GM21367 (cell line): ENCODE measurements around the gene NXPE3.
A peak's percentile ranks its signal among the peaks of the same experiment; 100 is the strongest.
"Not testable (repeated sequence)": the region's sequence is repeated elsewhere in the genome, so short reads cannot be mapped to it uniquely, and the experiment has no call there.

Source experiments
- ATAC-seq: cut with Tn5 transposase; IDR thresholded peaks from one replicate; pipeline ENCODE4 v1.9.1; 2021; ENCODE audit not compliant: unreplicated experiment

NXPE3 gene

GRCh38 chr3:101851072-101851770 lies 72.2 kb downstream of the NXPE3 start:
- ATAC-seq = no peak

- ATAC-seq = no peak
Measured at GRCh38 chr3:101851850-101852714, 73.1 kb downstream of the NXPE3 start.

DNA sequence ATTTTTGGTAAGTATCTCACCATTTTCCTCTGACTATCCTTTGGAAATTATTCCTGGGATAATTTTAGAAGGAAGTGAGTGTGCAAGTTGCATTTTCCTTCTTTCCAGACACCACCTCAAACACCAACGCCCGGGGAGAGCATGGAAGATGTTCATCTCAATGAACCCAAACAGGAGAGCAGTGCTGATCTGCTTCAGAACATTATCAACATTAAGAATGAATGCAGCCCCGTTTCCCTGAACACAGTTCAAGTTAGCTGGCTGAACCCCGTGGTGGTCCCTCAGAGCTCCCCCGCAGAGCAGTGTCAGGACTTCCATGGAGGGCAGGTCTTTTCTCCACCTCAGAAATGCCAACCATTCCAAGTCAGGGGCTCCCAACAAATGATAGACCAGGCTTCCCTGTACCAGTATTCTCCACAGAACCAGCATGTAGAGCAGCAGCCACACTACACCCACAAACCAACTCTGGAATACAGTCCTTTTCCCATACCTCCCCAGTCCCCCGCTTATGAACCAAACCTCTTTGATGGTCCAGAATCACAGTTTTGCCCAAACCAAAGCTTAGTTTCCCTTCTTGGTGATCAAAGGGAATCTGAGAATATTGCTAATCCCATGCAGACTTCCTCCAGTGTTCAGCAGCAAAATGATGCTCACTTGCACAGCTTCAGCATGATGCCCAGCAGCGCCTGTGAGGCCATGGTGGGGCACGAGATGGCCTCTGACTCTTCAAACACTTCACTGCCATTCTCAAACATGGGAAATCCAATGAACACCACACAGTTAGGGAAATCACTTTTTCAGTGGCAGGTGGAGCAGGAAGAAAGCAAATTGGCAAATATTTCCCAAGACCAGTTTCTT lies 74.2 kb downstream of the NXPE3 start:
- no peak for ATAC-seq

GRCh38 chr3:101853982-101854381 lies 75.0 kb downstream of the NXPE3 start:
- ATAC-seq = no peak

GRCh38 chr3:101854608-101855304 lies 75.7 kb downstream of the NXPE3 start:
- ATAC-seq = no peak

GRCh38 chr3:101857301-101857741 lies 78.3 kb downstream of the NXPE3 start:
- no peak for ATAC-seq

DNA sequence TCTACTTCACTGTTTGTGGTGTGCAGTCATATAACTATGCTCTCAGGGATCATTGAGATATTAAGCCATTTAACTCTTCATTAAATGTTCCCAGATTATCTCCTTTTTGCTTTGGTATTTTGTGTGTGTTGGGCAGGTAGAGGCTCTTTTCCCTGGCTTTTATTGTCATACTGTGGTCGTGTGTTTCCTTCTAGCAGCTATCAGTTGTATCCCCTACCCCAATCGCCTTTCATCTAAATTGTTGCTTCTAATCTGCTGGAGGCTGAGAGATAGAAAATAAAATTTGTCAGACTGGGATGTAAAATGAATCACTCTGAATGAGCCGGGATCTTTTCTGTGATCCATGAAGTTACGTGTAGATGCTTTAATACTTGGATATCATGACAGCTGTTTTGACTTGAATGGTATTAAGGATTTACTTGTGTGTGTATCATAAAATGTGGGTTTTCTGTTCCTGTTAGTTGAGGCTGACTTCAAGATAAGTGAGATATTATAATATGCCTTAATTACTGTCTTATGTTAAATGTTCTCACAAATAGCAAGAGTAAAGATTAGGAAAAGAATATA lies 79.5 kb downstream of the NXPE3 start:
- ATAC-seq = no peak

GRCh38 chr3:101859882-101860448 lies 81.0 kb downstream of the NXPE3 start:
- ATAC-seq = no peak

- peak; percentile 53 for ATAC-seq
Measured at GRCh38 chr3:101861212-101861788, 82.3 kb downstream of the NXPE3 start.

DNA sequence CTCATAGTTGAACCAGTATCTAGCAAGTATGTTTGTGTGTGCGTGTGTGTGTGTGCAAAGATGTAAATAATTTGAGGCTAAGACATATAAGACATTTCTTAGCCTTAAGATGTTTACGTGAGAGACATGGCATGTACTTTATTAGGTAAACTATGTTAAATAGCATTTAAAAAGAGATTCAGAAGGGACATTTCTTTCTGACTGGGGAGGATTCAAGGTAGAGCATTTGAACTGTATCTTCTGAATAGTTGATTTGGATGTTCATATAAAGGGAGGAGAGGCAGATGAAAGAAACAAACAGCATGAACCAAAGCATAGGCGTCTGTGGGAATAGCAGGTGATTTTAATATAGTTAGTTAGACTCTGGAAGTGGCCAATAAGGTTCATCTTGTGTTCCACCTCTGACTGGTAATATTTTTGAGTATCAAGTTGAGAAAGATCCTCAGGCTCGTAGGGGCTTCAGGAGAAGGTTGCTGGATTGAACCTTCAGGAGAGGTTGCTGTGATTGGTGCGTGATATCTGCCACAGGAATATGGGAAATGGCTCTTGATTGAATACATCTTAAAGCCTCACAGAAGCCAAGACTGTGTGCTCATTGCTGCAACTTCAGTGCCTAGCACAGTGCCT lies 82.9 kb downstream of the NXPE3 start:
- no peak for ATAC-seq

GRCh38 chr3:101862416-101863165 lies 83.6 kb downstream of the NXPE3 start:
- no peak for ATAC-seq

DNA sequence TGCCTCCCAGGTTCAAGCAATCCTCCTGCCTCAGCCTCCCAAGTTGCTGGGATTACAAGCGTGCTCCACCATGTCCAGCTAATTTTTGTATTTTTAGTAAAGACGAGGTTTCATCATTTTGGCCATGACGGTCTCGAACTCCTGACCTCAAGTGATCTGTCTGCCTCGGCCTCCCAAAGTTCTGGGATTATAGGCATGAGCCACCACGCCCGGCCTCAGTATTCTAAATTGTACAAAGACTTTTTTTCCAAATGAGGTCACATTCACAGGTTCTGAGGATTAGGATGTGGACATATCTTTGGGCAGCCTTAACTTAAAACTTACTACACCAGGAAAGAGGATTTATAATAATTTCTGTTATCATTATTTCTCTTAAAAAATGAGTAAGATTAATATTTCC lies 85.9 kb downstream of the NXPE3 start:
- ATAC-seq = not testable (repeated sequence)

DNA sequence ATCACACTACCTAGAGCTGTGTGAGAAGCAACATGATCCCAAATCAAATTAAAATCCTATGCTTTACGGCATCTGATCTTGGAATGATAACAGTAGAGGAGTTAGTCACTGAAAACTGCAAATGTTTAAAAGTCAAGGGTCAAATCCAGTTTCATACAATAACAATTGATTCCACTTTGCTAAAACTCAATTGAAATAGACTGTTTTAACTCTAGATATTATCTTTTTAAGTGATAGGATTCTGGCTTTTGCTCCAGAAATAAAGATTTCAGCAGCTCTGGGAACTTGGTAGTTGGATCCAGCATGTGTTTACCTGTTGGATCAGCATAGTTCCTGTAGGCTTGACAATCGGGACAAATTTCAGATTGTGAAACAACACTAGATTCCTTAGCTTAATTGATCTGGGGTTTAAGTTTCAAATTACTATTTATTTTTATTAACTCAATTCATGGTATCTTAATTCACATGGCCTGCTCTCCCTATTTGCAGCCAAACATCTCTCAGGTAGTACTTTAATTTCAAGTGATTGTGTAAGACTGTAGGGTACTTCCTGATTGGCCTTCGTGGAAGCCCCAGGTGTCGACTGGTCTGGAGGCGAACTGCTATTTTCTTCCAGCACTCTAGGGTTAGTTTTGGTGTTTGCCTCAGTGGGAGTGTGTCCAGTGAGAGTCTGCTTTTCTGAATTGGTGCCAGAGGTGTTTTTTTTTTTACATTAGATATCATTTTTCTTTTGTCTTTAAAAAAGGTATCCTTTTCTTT lies 86.9 kb downstream of the NXPE3 start:
- ATAC-seq = no peak

GRCh38 chr3:101867511-101867910 lies 88.5 kb downstream of the NXPE3 start:
- ATAC-seq = no peak

DNA sequence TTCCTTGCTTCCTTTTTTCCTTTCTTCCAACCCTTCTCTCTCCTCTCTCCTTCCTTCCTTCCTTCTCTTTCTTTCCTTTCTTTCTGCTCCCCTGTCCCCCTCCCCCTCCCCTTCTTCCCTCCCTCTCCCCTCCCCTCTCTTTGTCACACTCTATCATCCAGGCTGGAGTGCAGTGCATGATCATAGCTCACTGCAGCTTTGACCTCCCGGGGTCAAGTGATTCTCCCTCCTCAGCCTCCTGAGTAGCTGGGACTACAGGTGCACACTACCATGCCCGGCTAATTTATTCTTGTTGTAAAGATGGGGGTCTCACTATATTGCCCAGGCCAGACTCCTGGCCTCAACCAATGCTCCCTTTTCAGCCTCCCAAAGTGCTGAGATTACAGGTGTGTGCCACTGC lies 89.0 kb downstream of the NXPE3 start:
- no peak for ATAC-seq

- ATAC-seq = no peak
Measured at GRCh38 chr3:101868534-101869464, 89.8 kb downstream of the NXPE3 start.

- ATAC-seq = no peak
Measured at GRCh38 chr3:101870138-101870537, 91.1 kb downstream of the NXPE3 start.
